ENCODE results near the gene SHCBP1. TPM values are rescaled to one million over a fixed set of nuclear protein-coding genes. Genes with fewer than 3 reads are reported as not detected.
"Not testable (repeated sequence)": the region's sequence is repeated elsewhere in the genome, so short reads cannot be mapped to it uniquely, and the experiment has no call there.

Gene SHCBP1
- total RNA-seq, 1 donor from 2014 or later, result 18.7 TPM

- no peak overlapping the region for H3K27ac ChIP-seq
- DNase-seq (ENCODE audit: low spot score), result peak; percentile 41
These were observed 8.4 kb upstream of the SHCBP1 start for GRCh38 chr16:46629331-46630219.

GRCh38 chr16:46627746-46628145 is 6.6 kb upstream of the SHCBP1 start:
- Histone ChIP-seq H3F3A (ENCODE audit: low read depth) (peaks cover 8% of the 10 kb centered on the region), H3K36me3 (no peaks in the 10 kb centered on the region), H3K79me2 (ENCODE audit: low read depth) (no peaks in the 10 kb centered on the region), H3K4me3 (no peak overlapping the region), H3K4me1 (peaks cover 9% of the 10 kb centered on the region), H3K27ac (no peak overlapping the region), H3K4me2 (no peak overlapping the region), H4K20me1 (ENCODE audit: low read depth) (no peaks in the 10 kb centered on the region), H3K9ac (no peak overlapping the region), H3K9me3 (ENCODE audit: low read depth) (no peaks in the 10 kb centered on the region), H3K27me3 (peaks cover 5% of the 10 kb centered on the region), H2AFZ (replicated peaks) (no peak overlapping the region)
- Mint-ChIP-seq H3K27ac (no peak overlapping the region), H3K4me3 (no peak overlapping the region), H3K9me3 (no peaks in the 10 kb centered on the region), H3K27me3 (ENCODE audit: insufficient read depth, low read depth) (peaks cover 2% of the 10 kb centered on the region), H3K36me3 (no peaks in the 10 kb centered on the region), H3K4me1 (peaks cover 19% of the 10 kb centered on the region)
- TF ChIP-seq CTCF (IDR thresholded peaks at IDR 0.05) (no peak), EZH2 (IDR thresholded peaks at IDR 0.05) (no peak), EZH2phosphoT487 (IDR thresholded peaks at IDR 0.05) (no peak)
- DNase-seq (ENCODE audit: low spot score), result no peak

More at GRCh38 chr16:46629331-46630219, 8.4 kb upstream of the SHCBP1 start:
- Mint-ChIP-seq H3K4me3 (no peak overlapping the region), H3K27ac (no peak overlapping the region), H3K27me3 (ENCODE audit: insufficient read depth, low read depth) (peaks cover 2% of the 10 kb centered on the region), H3K9me3 (no peaks in the 10 kb centered on the region), H3K36me3 (no peaks in the 10 kb centered on the region), H3K4me1 (peaks cover 19% of the 10 kb centered on the region)
- H3K4me2 ChIP-seq, result peak overlapping the region; percentile 29
- H2AFZ ChIP-seq (replicated peaks), result peak overlapping the region; percentile 97
- H3K9me3 ChIP-seq (ENCODE audit: low read depth), result no peaks in the 10 kb centered on the region
- no peak overlapping the region for H3K9ac ChIP-seq
- H3K27me3 ChIP-seq, result peaks cover 5% of the 10 kb centered on the region
- H3F3A ChIP-seq (ENCODE audit: low read depth), result peaks cover 15% of the 10 kb centered on the region
- H3K36me3 ChIP-seq, result no peaks in the 10 kb centered on the region
- H3K4me1 ChIP-seq, result peaks cover 9% of the 10 kb centered on the region
- H4K20me1 ChIP-seq (ENCODE audit: low read depth), result no peaks in the 10 kb centered on the region
- H3K4me3 ChIP-seq, result no peak overlapping the region
- peak; percentile 45 for TF ChIP-seq CTCF (IDR thresholded peaks at IDR 0.05)
- TF ChIP-seq EZH2 (IDR thresholded peaks at IDR 0.05), result no peak
- no peak for TF ChIP-seq EZH2phosphoT487 (IDR thresholded peaks at IDR 0.05)
- H3K79me2 ChIP-seq (ENCODE audit: low read depth), result no peaks in the 10 kb centered on the region

- not testable (repeated sequence) for H3F3A ChIP-seq (ENCODE audit: low read depth); H4K20me1 ChIP-seq (ENCODE audit: low read depth); H3K27me3 Mint-ChIP-seq (ENCODE audit: insufficient read depth, low read depth); H3K27ac Mint-ChIP-seq; H3K9ac ChIP-seq; H3K9me3 Mint-ChIP-seq; H3K4me2 ChIP-seq; H3K4me1 ChIP-seq; H3K27ac ChIP-seq; H3K36me3 Mint-ChIP-seq; H3K4me3 Mint-ChIP-seq; H2AFZ ChIP-seq (replicated peaks); H3K27me3 ChIP-seq; H3K9me3 ChIP-seq (ENCODE audit: low read depth); DNase-seq (ENCODE audit: low spot score); H3K4me3 ChIP-seq; H3K79me2 ChIP-seq (ENCODE audit: low read depth); H3K36me3 ChIP-seq
- peaks cover 15% of the 10 kb centered on the region for H3K4me1 Mint-ChIP-seq
These were observed 5.5 kb upstream of the SHCBP1 start for GRCh38 chr16:46626681-46627080.

- H3K36me3 ChIP-seq; H3F3A ChIP-seq (ENCODE audit: low read depth); H3K4me3 ChIP-seq; H3K27me3 Mint-ChIP-seq (ENCODE audit: insufficient read depth, low read depth); H3K27me3 ChIP-seq; H3K27ac ChIP-seq; H3K9me3 Mint-ChIP-seq; H3K9ac ChIP-seq; H3K27ac Mint-ChIP-seq; H3K4me3 Mint-ChIP-seq; H4K20me1 ChIP-seq (ENCODE audit: low read depth); H3K4me2 ChIP-seq; H3K9me3 ChIP-seq (ENCODE audit: low read depth); H3K4me1 ChIP-seq; H2AFZ ChIP-seq (replicated peaks); DNase-seq (ENCODE audit: low spot score); H3K36me3 Mint-ChIP-seq: not testable (repeated sequence)
- peaks cover 12% of the 10 kb centered on the region for H3K79me2 ChIP-seq (ENCODE audit: low read depth)
- H3K4me1 Mint-ChIP-seq, result peaks cover 24% of the 10 kb centered on the region
These were observed 3.7 kb upstream of the SHCBP1 start for GRCh38 chr16:46624862-46625261.

- H3K4me2 ChIP-seq; H3K36me3 ChIP-seq; H3F3A ChIP-seq (ENCODE audit: low read depth); H2AFZ ChIP-seq (replicated peaks); H3K4me3 ChIP-seq; H3K4me3 Mint-ChIP-seq; H3K36me3 Mint-ChIP-seq; H3K27ac ChIP-seq; H3K27me3 ChIP-seq; H3K9me3 ChIP-seq (ENCODE audit: low read depth); H3K9me3 Mint-ChIP-seq; DNase-seq (ENCODE audit: low spot score); H3K27ac Mint-ChIP-seq; H4K20me1 ChIP-seq (ENCODE audit: low read depth); H3K4me1 ChIP-seq; H3K9ac ChIP-seq; H3K27me3 Mint-ChIP-seq (ENCODE audit: insufficient read depth, low read depth): not testable (repeated sequence)
- H3K79me2 ChIP-seq (ENCODE audit: low read depth), result peaks cover 24% of the 10 kb centered on the region
- H3K4me1 Mint-ChIP-seq, result peaks cover 15% of the 10 kb centered on the region
These were observed 2.5 kb upstream of the SHCBP1 start for GRCh38 chr16:46623707-46624106.
